ENCODE measurements around the gene EVL. TPM values are rescaled to one million over a fixed set of nuclear protein-coding genes. Genes with fewer than 3 reads are reported as not detected.
A peak's percentile ranks its signal among the peaks of the same experiment; 100 is the strongest.

EVL gene
- total RNA-seq, 1 experiment from 2014 or later = 82.9 TPM

DNA sequence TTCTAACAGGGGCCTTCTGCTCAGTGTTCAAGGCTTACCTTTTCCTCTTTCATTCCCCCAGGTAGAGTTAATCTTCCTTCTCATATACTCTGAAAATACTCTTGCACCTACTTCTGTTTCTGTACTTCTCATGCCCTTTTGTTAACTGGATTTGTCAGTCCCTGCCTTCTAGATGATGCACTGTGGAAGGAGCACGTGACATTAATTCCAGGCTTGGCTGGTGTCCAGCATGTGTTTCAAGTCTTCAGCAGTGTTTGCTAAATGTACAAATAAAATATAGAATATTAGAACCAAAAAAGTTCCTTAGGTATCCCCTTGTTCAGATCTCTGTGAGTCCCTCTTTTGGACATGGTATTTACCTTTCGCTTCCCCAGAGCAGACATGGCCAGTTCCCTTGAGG, 27.9 kb upstream of the EVL start:
- no peak for TF ChIP-seq CTCF (conservative IDR thresholded peaks at IDR 0.05; ENCODE audit: low read depth, low read length)
- TF ChIP-seq EZH2 (IDR thresholded peaks at IDR 0.05; ENCODE audit: borderline replicate concordance, low read depth, low read length, poor library complexity, severe bottlenecking) = no peak
- peak; percentile 34 for DNase-seq (ENCODE audit: low spot score)
- intact Hi-C loops (cut with micrococcal nuclease; ENCODE audit: unreplicated experiment) = no loop called here
- Histone ChIP-seq H3K36me3 (ENCODE audit: insufficient read depth, low read length, poor library complexity, severe bottlenecking) (no peaks in the 10 kb centered on the region), H3K27me3 (replicated peaks; ENCODE audit: insufficient read depth, low read depth, low read length, poor library complexity) (no peaks in the 10 kb centered on the region), H3K4me1 (ENCODE audit: insufficient read depth, low read length, poor library complexity, severe bottlenecking) (peaks cover 14% of the 10 kb centered on the region), H3K9me3 (ENCODE audit: low read depth, low read length, poor library complexity, severe bottlenecking) (no peaks in the 10 kb centered on the region), H3K27ac (ENCODE audit: low read depth, low read length, poor library complexity, severe bottlenecking) (no peak overlapping the region), H3K4me3 (ENCODE audit: low read depth, low read length, poor library complexity, severe bottlenecking) (no peak overlapping the region)
- ChIA-PET CTCF (no interaction called here), POLR2A (ENCODE audit: low non-redundant PET) (no interaction called here)
- no TSS peak for BruUV-seq (replicated peaks)

DNA sequence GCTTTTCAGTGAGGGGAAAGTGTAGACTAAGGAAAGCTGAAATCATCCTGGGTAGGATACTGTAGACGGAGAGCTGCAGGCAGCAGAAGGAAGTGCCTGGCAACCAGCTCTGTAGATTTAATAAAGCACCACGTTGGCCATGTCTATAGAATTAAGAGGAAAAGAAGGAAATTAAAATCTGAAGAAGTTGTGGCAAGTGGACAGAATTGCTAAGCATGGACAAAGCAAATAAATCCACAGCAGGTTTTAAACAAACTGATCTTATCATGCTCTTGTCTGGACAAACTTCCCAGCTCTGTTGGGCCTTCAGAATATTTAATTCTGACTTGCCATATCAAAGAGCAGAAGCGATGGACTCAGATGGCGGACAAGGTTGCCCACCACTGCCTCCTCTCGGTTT, 27.2 kb upstream of the EVL start:
- H3K27me3 ChIP-seq (replicated peaks; ENCODE audit: insufficient read depth, low read depth, low read length, poor library complexity) = no peaks in the 10 kb centered on the region
- no peak overlapping the region for H3K4me3 ChIP-seq (ENCODE audit: low read depth, low read length, poor library complexity, severe bottlenecking)
- no peaks in the 10 kb centered on the region for H3K9me3 ChIP-seq (ENCODE audit: low read depth, low read length, poor library complexity, severe bottlenecking)
- intact Hi-C loops (cut with micrococcal nuclease; ENCODE audit: unreplicated experiment) = no loop called here
- BruUV-seq (replicated peaks) = no TSS peak
- DNase-seq (ENCODE audit: low spot score) = no peak
- ChIA-PET POLR2A (ENCODE audit: low non-redundant PET) (no interaction called here), CTCF (no interaction called here)
- no peak overlapping the region for H3K27ac ChIP-seq (ENCODE audit: low read depth, low read length, poor library complexity, severe bottlenecking)
- peaks cover 8% of the 10 kb centered on the region for H3K4me1 ChIP-seq (ENCODE audit: insufficient read depth, low read length, poor library complexity, severe bottlenecking)
- TF ChIP-seq EZH2 (IDR thresholded peaks at IDR 0.05; ENCODE audit: borderline replicate concordance, low read depth, low read length, poor library complexity, severe bottlenecking) = no peak
- TF ChIP-seq CTCF (conservative IDR thresholded peaks at IDR 0.05; ENCODE audit: low read depth, low read length) = no peak
- H3K36me3 ChIP-seq (ENCODE audit: insufficient read depth, low read length, poor library complexity, severe bottlenecking) = no peaks in the 10 kb centered on the region

GRCh38 chr14:100039903-100040302, 25.3 kb upstream of the EVL start:
- intact Hi-C loops (cut with micrococcal nuclease; ENCODE audit: unreplicated experiment) = no loop called here
- H3K4me3 ChIP-seq (ENCODE audit: low read depth, low read length, poor library complexity, severe bottlenecking) = no peak overlapping the region
- no peaks in the 10 kb centered on the region for H3K27me3 ChIP-seq (replicated peaks; ENCODE audit: insufficient read depth, low read depth, low read length, poor library complexity)
- CTCF ChIA-PET = no interaction called here
- no peak for TF ChIP-seq CTCF (conservative IDR thresholded peaks at IDR 0.05; ENCODE audit: low read depth, low read length)
- no peaks in the 10 kb centered on the region for H3K36me3 ChIP-seq (ENCODE audit: insufficient read depth, low read length, poor library complexity, severe bottlenecking)
- DNase-seq (ENCODE audit: low spot score) = no peak
- H3K27ac ChIP-seq (ENCODE audit: low read depth, low read length, poor library complexity, severe bottlenecking) = no peak overlapping the region
- no TSS peak for BruUV-seq (replicated peaks)
- POLR2A ChIA-PET (ENCODE audit: low non-redundant PET) = interaction anchor here (0.6 kb wide), 1 partner anchor 322 kb away, joined by 3 read pairs; no protein-coding TSS in a partner anchor
- no peaks in the 10 kb centered on the region for H3K9me3 ChIP-seq (ENCODE audit: low read depth, low read length, poor library complexity, severe bottlenecking)
- peaks cover 8% of the 10 kb centered on the region for H3K4me1 ChIP-seq (ENCODE audit: insufficient read depth, low read length, poor library complexity, severe bottlenecking)
